GM23338 (cell line): Measurements from ENCODE around the gene ATP8A2. TPM values are rescaled to one million over a fixed set of nuclear protein-coding genes. Genes with fewer than 3 reads are reported as not detected.

Experiments used
- ATAC-seq: fragments of 200-7000 bp; cut with Tn5 transposase; 3 replicates; pipeline ENCODE4 v1.9.1; 2020
- DNase-seq: peaks from one replicate; pipeline ENCODE4 v3.0.0-alpha.2; 2015; ENCODE audit warnings: low spot score
- H2AFZ ChIP-seq: fragments of 200-600 bp; sonication (generic); 2 replicates; pipeline ENCODE4 v1.8.0; 2016; ENCODE audit warnings: antibody characterized with exemption, mild to moderate bottlenecking, moderate library complexity
- H3F3A ChIP-seq: fragments of 200-600 bp; sonication (generic); replicated peaks from 2 replicates; pipeline ENCODE4 v1.8.0; 2017; ENCODE audit warnings: antibody characterized with exemption, mixed run types, low read depth
- H3K27ac ChIP-seq: fragments of 200-600 bp; sonication (generic); 2 replicates; pipeline ENCODE4 v1.6.1; 2016; ENCODE audit warnings: low read depth
- H3K27me3 ChIP-seq: fragments of 200-600 bp; sonication (generic); 2 replicates; pipeline ENCODE4 v1.8.0; 2016; ENCODE audit warnings: mild to moderate bottlenecking, mixed run types, moderate library complexity; ENCODE audit not compliant: insufficient read depth
- H3K36me3 ChIP-seq: fragments of 200-600 bp; sonication (generic); 2 replicates; pipeline ENCODE4 v1.8.0; 2016; ENCODE audit warnings: mild to moderate bottlenecking; ENCODE audit not compliant: insufficient read depth
- H3K4me1 ChIP-seq: fragments of 200-600 bp; sonication (generic); 2 replicates; pipeline ENCODE4 v1.8.0; 2016; ENCODE audit warnings: mild to moderate bottlenecking, moderate library complexity; ENCODE audit not compliant: insufficient read depth
- H3K4me2 ChIP-seq: fragments of 200-600 bp; sonication (generic); 2 replicates; pipeline ENCODE4 v1.7.1; 2017; ENCODE audit warnings: mixed run types
- H3K4me3 ChIP-seq: fragments of 200-600 bp; sonication (generic); 2 replicates; pipeline ENCODE4 v1.6.1; 2016; ENCODE audit warnings: mixed run types
- H3K79me2 ChIP-seq: fragments of 200-600 bp; sonication (generic); replicated peaks from 2 replicates; pipeline ENCODE4 v1.8.0; 2017; ENCODE audit warnings: mild to moderate bottlenecking; ENCODE audit not compliant: insufficient read depth
- H3K9me2 ChIP-seq: fragments of 200-600 bp; sonication (generic); 2 replicates; pipeline ENCODE4 v1.8.0; 2017; ENCODE audit not compliant: insufficient read depth
- H4K20me1 ChIP-seq: fragments of 200-600 bp; sonication (generic); replicated peaks from 2 replicates; pipeline ENCODE4 v1.8.0; 2017; ENCODE audit warnings: mild to moderate bottlenecking; ENCODE audit not compliant: insufficient read depth
- H3K27ac Mint-ChIP-seq: 2 replicates; pipeline ENCODE4 v1.8.0; 2020; ENCODE audit warnings: inconsistent platforms, mild to moderate bottlenecking, moderate library complexity, mixed read lengths
- H3K27me3 Mint-ChIP-seq: 3 replicates; pipeline ENCODE4 v1.8.0; 2022; ENCODE audit warnings: low read depth, mild to moderate bottlenecking, moderate library complexity, mixed read lengths, inconsistent platforms; ENCODE audit not compliant: insufficient read depth, poor library complexity
- H3K36me3 Mint-ChIP-seq: 3 replicates; pipeline ENCODE4 v1.8.0; 2021; ENCODE audit warnings: low read depth, mild to moderate bottlenecking, inconsistent platforms, moderate library complexity, mixed read lengths
- H3K4me1 Mint-ChIP-seq: 3 replicates; pipeline ENCODE4 v1.8.0; 2020; ENCODE audit warnings: mild to moderate bottlenecking, inconsistent platforms, mixed read lengths
- H3K4me3 Mint-ChIP-seq: 3 replicates; pipeline ENCODE4 v1.8.0; 2021; ENCODE audit warnings: moderate library complexity, mild to moderate bottlenecking, inconsistent platforms, mixed read lengths
- H3K9me3 Mint-ChIP-seq: 3 replicates; pipeline ENCODE4 v1.8.0; 2020; ENCODE audit warnings: moderate library complexity, mild to moderate bottlenecking, inconsistent platforms, mixed read lengths
- CREB1 ChIP-seq: fragments of 250-450 bp; sonication (Bioruptor Pico); IDR thresholded peaks from 2 replicates; pipeline ENCODE4 v1.5.0; 2020; ENCODE audit warnings: low read depth, mild to moderate bottlenecking, moderate library complexity
- CTCF ChIP-seq, 2 experiments: fragments of 200-600 bp in 1 of 2; sonication (generic) in 1 of 2; conservative IDR thresholded peaks; 2 replicates each; pipeline versions ENCODE4 v1.5.1 to v1.6.1; 2016 to 2017; ENCODE audit warnings: antibody characterized with exemption in 2 of 2, low read depth in 2 of 2, mild to moderate bottlenecking in 2 of 2, moderate library complexity in 1 of 2
- EZH2 ChIP-seq: fragments of 200-600 bp; sonication (generic); IDR thresholded peaks from one replicate; pipeline ENCODE4 v1.8.0; 2017; ENCODE audit warnings: antibody characterized with exemption, mild to moderate bottlenecking, low read depth; ENCODE audit not compliant: unreplicated experiment
- EZH2phosphoT487 ChIP-seq: fragments of 200-600 bp; sonication (generic); IDR thresholded peaks from one replicate; pipeline ENCODE4 v1.8.1; 2018; ENCODE audit warnings: antibody characterized with exemption; ENCODE audit not compliant: unreplicated experiment
- JUNB ChIP-seq: IDR thresholded peaks from one replicate; pipeline ENCODE4 v1.6.1; 2016; ENCODE audit warnings: antibody characterized with exemption; ENCODE audit not compliant: unreplicated experiment
- NANOG ChIP-seq: IDR thresholded peaks from 2 replicates; pipeline ENCODE4 v1.6.1; 2016; ENCODE audit warnings: antibody characterized with exemption, borderline replicate concordance
- POLR2AphosphoS5 ChIP-seq: IDR thresholded peaks from 2 replicates; pipeline ENCODE4 v1.6.1; 2016; ENCODE audit warnings: antibody characterized with exemption, low read depth
- REST ChIP-seq: IDR thresholded peaks from one replicate; pipeline ENCODE4 v1.6.1; 2018; ENCODE audit warnings: antibody characterized with exemption; ENCODE audit not compliant: unreplicated experiment
- STAT1 ChIP-seq: IDR thresholded peaks from one replicate; pipeline ENCODE4 v1.6.1; 2016; ENCODE audit warnings: antibody characterized with exemption; ENCODE audit not compliant: unreplicated experiment
- ZNF114 ChIP-seq: fragments of 250-450 bp; sonication (Bioruptor Pico); IDR thresholded peaks from 2 replicates; pipeline ENCODE4 v1.5.0; 2020; ENCODE audit warnings: mild to moderate bottlenecking, moderate library complexity
- ZNF331 ChIP-seq: fragments of 250-450 bp; sonication (Bioruptor Pico); IDR thresholded peaks from 2 replicates; pipeline ENCODE4 v1.5.0; 2020; ENCODE audit warnings: low read depth, mild to moderate bottlenecking, moderate library complexity
- polyA plus RNA-seq: library from polyadenylated mRNA; unstranded; fragments of >200 nt; fragmentation: Nextera tagmentation; extraction: Ambion mirVana; gene quantifications from 2 replicates; pipeline ENCODE4 v1.2.1, GENCODE V29; 2016
- total RNA-seq: library from RNA; depleted of rRNA; stranded (reverse); fragments of >200 nt; shearing (Covaris generic); gene quantifications from 2 replicates; pipeline ENCODE4 v1.2.3, GENCODE V29; 2014

ATP8A2 gene
- total and polyA plus RNA-seq, 2 experiments from 2014 or later, result 5.7 to 8.8 TPM

GRCh38 chr13:25379011-25379410 lies 7.2 kb downstream of the ATP8A2 start:
- Histone ChIP-seq H3K36me3 (no peaks in the 10 kb centered on the region), H3K4me3 (no peak overlapping the region), H2AFZ (no peak overlapping the region; the same call in 1 of the 2 replicates), H3K9me2 (no peaks in the 10 kb centered on the region), H3K4me2 (peak overlapping the region; percentile 52; the same call in 1 of the 2 replicates), H3K79me2 (no peaks in the 10 kb centered on the region), H3K27ac (no peak overlapping the region; the same call in 1 of the 2 replicates), H3K27me3 (peaks cover 2% of the 10 kb centered on the region; the same call in 1 of the 2 replicates), H3F3A (no peaks in the 10 kb centered on the region), H4K20me1 (no peaks in the 10 kb centered on the region), H3K4me1 (peaks cover 27% of the 10 kb centered on the region)
- H3K27me3 Mint-ChIP-seq, result peaks cover 6% of the 10 kb centered on the region
- no peak overlapping the region for H3K4me3 Mint-ChIP-seq
- no peaks in the 10 kb centered on the region; the same call in 1 of the 3 replicates for H3K9me3 Mint-ChIP-seq
- no peak for ATAC-seq
- H3K27ac Mint-ChIP-seq, result no peak overlapping the region
- H3K4me1 Mint-ChIP-seq, result peaks cover 30% of the 10 kb centered on the region
- DNase-seq, result no peak
- TF ChIP-seq CTCF (conservative IDR thresholded peaks at IDR 0.05; ENCODE audit: low read depth in 2 of 2) (no peak), REST (no peak), POLR2AphosphoS5 (no peak), ZNF114 (no peak), JUNB (no peak), STAT1 (no peak)
- H3K36me3 Mint-ChIP-seq, result 0 out of 3 replicates have a peak, but pooled peaks cover 2% of the 10 kb centered on the region

- no peak for ATAC-seq
- H3K4me3 ChIP-seq, result no peak overlapping the region
- no peaks in the 10 kb centered on the region for H3K36me3 ChIP-seq
- no peaks in the 10 kb centered on the region for H3F3A ChIP-seq
- Mint-ChIP-seq H3K36me3 (0 out of 3 replicates have a peak, but pooled peaks cover 2% of the 10 kb centered on the region), H3K27me3 (no peaks in the 10 kb centered on the region), H3K27ac (peak overlapping the region; percentile 70; the same call in 1 of the 2 replicates), H3K4me3 (no peak overlapping the region), H3K9me3 (no peaks in the 10 kb centered on the region; the same call in 1 of the 3 replicates), H3K4me1 (peaks cover 30% of the 10 kb centered on the region)
- no peaks in the 10 kb centered on the region for H4K20me1 ChIP-seq
- H3K4me1 ChIP-seq, result peaks cover 29% of the 10 kb centered on the region
- no peaks in the 10 kb centered on the region for H3K27me3 ChIP-seq
- H3K4me2 ChIP-seq, result peak overlapping the region; percentile 52; the same call in 1 of the 2 replicates
- no peak overlapping the region for H3K27ac ChIP-seq
- no peaks in the 10 kb centered on the region for H3K9me2 ChIP-seq
- H3K79me2 ChIP-seq, result no peaks in the 10 kb centered on the region
- peak overlapping the region; percentile 90 for H2AFZ ChIP-seq
- no peak for DNase-seq
- no peak for TF ChIP-seq CTCF (conservative IDR thresholded peaks at IDR 0.05; ENCODE audit: low read depth in 2 of 2)
- TF ChIP-seq EZH2, result no peak
- TF ChIP-seq STAT1, result no peak
- no peak for TF ChIP-seq NANOG
- TF ChIP-seq POLR2AphosphoS5, result no peak
- no peak for TF ChIP-seq REST
- no peak for TF ChIP-seq CREB1
- no peak for TF ChIP-seq EZH2phosphoT487
- no peak for TF ChIP-seq ZNF331 (CRISPR knock-in tag)
- TF ChIP-seq ZNF114, result no peak
Observed at GRCh38 chr13:25380082-25380481, 8.3 kb downstream of the ATP8A2 start.
